ENCODE measurements around the gene FLRT3.

- TF ChIP-seq TCF7L2 (IDR thresholded peaks at IDR 0.05; ENCODE audit: low read depth, low read length) (no peak), CC2D1A (IDR thresholded peaks at IDR 0.05) (no peak), EGR1 (conservative IDR thresholded peaks at IDR 0.05) (no peak), CEBPZ (IDR thresholded peaks at IDR 0.05; ENCODE audit: borderline replicate concordance, low read depth, low read length) (no peak), ZNF668 (CRISPR knock-in tag; IDR thresholded peaks at IDR 0.05) (no peak), SRF (CRISPR knock-in tag; IDR thresholded peaks at IDR 0.05) (no peak)
Observed at GRCh38 chr20:14299831-14300230, 37.6 kb downstream of the FLRT3 start.
